Left ventricle myocardium inferior (tissue), 1 donor: Measurements from ENCODE around the gene FRMPD1. TPM values are rescaled to one million over a fixed set of nuclear protein-coding genes. Genes with fewer than 3 reads are reported as not detected.

Source experiments
- DNase-seq: peaks from one replicate; pipeline ENCODE4 v3.0.0-alpha.2; 2020
- H3K27ac ChIP-seq: fragments of 200-600 bp; replicated peaks from 2 replicates; pipeline ENCODE4 v1.8.0; 2021
- H3K27me3 ChIP-seq: fragments of 200-600 bp; 2 replicates; pipeline ENCODE4 v1.8.0; 2021; ENCODE audit warnings: low read depth
- H3K36me3 ChIP-seq: fragments of 200-600 bp; 2 replicates; pipeline ENCODE4 v1.8.0; 2021
- H3K4me1 ChIP-seq: fragments of 200-600 bp; 2 replicates; pipeline ENCODE4 v1.8.0; 2021
- H3K4me3 ChIP-seq: fragments of 200-600 bp; 2 replicates; pipeline ENCODE4 v1.8.0; 2021; ENCODE audit warnings: mild to moderate bottlenecking, moderate library complexity
- H3K9me3 ChIP-seq: fragments of 200-600 bp; replicated peaks from 2 replicates; pipeline ENCODE4 v1.8.0; 2021
- CTCF ChIP-seq: fragments of 200-600 bp; IDR thresholded peaks from 2 replicates; pipeline ENCODE4 v1.8.0; 2021; ENCODE audit warnings: antibody characterized with exemption, mild to moderate bottlenecking, borderline replicate concordance
- intact Hi-C: fragments of 100-400 bp; cut with micrococcal nuclease; formaldehyde crosslinking; loops from one replicate; pipeline ENCODE4 v1.11.0; 2022
- total RNA-seq: library from RNA; stranded (reverse); fragmentation: NEBNext Ultra II Directional; extraction: Animal tissue kit (Norgen Biotek cat#: 25700); gene quantifications from one replicate; pipeline ENCODE4 v1.2.1, GENCODE V29; 2021
- donor health status: DM: no; HTN: yes; CAD: no; lungs with severe emphysema.

The FRMPD1 gene
- total RNA-seq, 1 donor from 2014 or later: 1.1 TPM

- DNase-seq: no peak
- intact Hi-C loops: no loop called here
- no peak overlapping the region for H3K27ac ChIP-seq
- no peaks in the 10 kb centered on the region for H3K36me3 ChIP-seq
- peaks cover 25% of the 10 kb centered on the region for H3K27me3 ChIP-seq
- no peaks in the 10 kb centered on the region for H3K4me1 ChIP-seq
- no peak overlapping the region for H3K4me3 ChIP-seq
- peaks cover 6% of the 10 kb centered on the region for H3K9me3 ChIP-seq
- TF ChIP-seq CTCF: no peak
Observed at GRCh38 chr9:37693260-37693659, 42.5 kb downstream of the FRMPD1 start.

- H3K27me3 ChIP-seq: peaks cover 26% of the 10 kb centered on the region
- no peak overlapping the region for H3K4me3 ChIP-seq
- no peak for DNase-seq
- peaks cover 6% of the 10 kb centered on the region for H3K9me3 ChIP-seq
- H3K4me1 ChIP-seq: no peaks in the 10 kb centered on the region
- no peak for TF ChIP-seq CTCF
- H3K36me3 ChIP-seq: no peaks in the 10 kb centered on the region
- no peak overlapping the region for H3K27ac ChIP-seq
- intact Hi-C loops: no loop called here
Observed at GRCh38 chr9:37694355-37694754, 43.6 kb downstream of the FRMPD1 start.

- peaks cover 18% of the 10 kb centered on the region for H3K27me3 ChIP-seq
- intact Hi-C loops: no loop called here
- no peak for TF ChIP-seq CTCF
Observed at GRCh38 chr9:37696528-37696927, 45.8 kb downstream of the FRMPD1 start.

GRCh38 chr9:37700131-37700530 is 49.4 kb downstream of the FRMPD1 start:
- Histone ChIP-seq H3K4me1 (no peaks in the 10 kb centered on the region), H3K27ac (no peak overlapping the region), H3K9me3 (no peaks in the 10 kb centered on the region), H3K36me3 (no peaks in the 10 kb centered on the region), H3K27me3 (peaks cover 4% of the 10 kb centered on the region), H3K4me3 (no peak overlapping the region)
- intact Hi-C loops: no loop called here
- TF ChIP-seq CTCF: no peak
- DNase-seq: no peak

More at GRCh38 chr9:37696528-37696927, 45.8 kb downstream of the FRMPD1 start:
- H3K27ac ChIP-seq: no peak overlapping the region
- no peak for DNase-seq
- no peaks in the 10 kb centered on the region for H3K36me3 ChIP-seq
- H3K9me3 ChIP-seq: no peaks in the 10 kb centered on the region
- no peak overlapping the region for H3K4me3 ChIP-seq
- no peaks in the 10 kb centered on the region for H3K4me1 ChIP-seq

- no peak for TF ChIP-seq CTCF
- H3K27ac ChIP-seq: no peak overlapping the region
- H3K9me3 ChIP-seq: no peaks in the 10 kb centered on the region
- H3K4me1 ChIP-seq: no peaks in the 10 kb centered on the region
- no peak for DNase-seq
- H3K36me3 ChIP-seq: no peaks in the 10 kb centered on the region
- no peak overlapping the region for H3K4me3 ChIP-seq
- peaks cover 4% of the 10 kb centered on the region for H3K27me3 ChIP-seq
- intact Hi-C loops: no loop called here
Observed at GRCh38 chr9:37700900-37701299, 50.1 kb downstream of the FRMPD1 start.

GRCh38 chr9:37705787-37706186 is 55.0 kb downstream of the FRMPD1 start:
- Histone ChIP-seq H3K9me3 (no peaks in the 10 kb centered on the region), H3K4me1 (no peaks in the 10 kb centered on the region), H3K27me3 (peaks cover 4% of the 10 kb centered on the region), H3K4me3 (no peak overlapping the region), H3K36me3 (no peaks in the 10 kb centered on the region), H3K27ac (no peak overlapping the region)
- intact Hi-C loops: no loop called here
- DNase-seq: no peak
- no peak for TF ChIP-seq CTCF
